GM18907 (cell line): ENCODE data around the gene SIGMAR1.
"Not testable (repeated sequence)": the region's sequence is repeated elsewhere in the genome, so short reads cannot be mapped to it uniquely, and the experiment has no call there.

ENCODE experiments used
- ATAC-seq: cut with Tn5 transposase; IDR thresholded peaks from one replicate; pipeline ENCODE4 v1.9.1; 2021; ENCODE audit warnings: mild to moderate bottlenecking, moderate library complexity; ENCODE audit not compliant: unreplicated experiment

Gene SIGMAR1

GRCh38 chr9:34655394-34655793, 17.8 kb upstream of the SIGMAR1 start:
- no peak for ATAC-seq

GRCh38 chr9:34654323-34655051, 16.9 kb upstream of the SIGMAR1 start:
- ATAC-seq, result no peak

- ATAC-seq, result no peak
Observed at GRCh38 chr9:34653151-34654072, 15.8 kb upstream of the SIGMAR1 start.

GRCh38 chr9:34652602-34653000, 15.0 kb upstream of the SIGMAR1 start:
- no peak for ATAC-seq

GRCh38 chr9:34651876-34652601, 14.5 kb upstream of the SIGMAR1 start, which contains the start of gene IL11RA:
TSS of gene IL11RA (plus strand) at chr9:34652185. CDS start at chr9:34655218, 3,033 bp downstream.
- ATAC-seq, result peak; percentile 46

- no peak for ATAC-seq
Observed at GRCh38 chr9:34651321-34651720, 13.7 kb upstream of the SIGMAR1 start.

GRCh38 chr9:34650816-34651215, 13.2 kb upstream of the SIGMAR1 start:
- ATAC-seq, result no peak

GRCh38 chr9:34648673-34649072, 11.1 kb upstream of the SIGMAR1 start:
- ATAC-seq, result no peak

GRCh38 chr9:34647651-34648050, 10.1 kb upstream of the SIGMAR1 start:
- ATAC-seq, result no peak

- ATAC-seq, result no peak
Observed at GRCh38 chr9:34647084-34647403, 9.5 kb upstream of the SIGMAR1 start.

- peak; percentile 88 for ATAC-seq
Observed at GRCh38 chr9:34646211-34647083, 8.9 kb upstream of the SIGMAR1 start, which contains the start of gene GALT. TSS of gene GALT (plus strand) at chr9:34646675. CDS start at chr9:34646705, 30 bp downstream.

- no peak for ATAC-seq
Observed at GRCh38 chr9:34644766-34645314, 7.3 kb upstream of the SIGMAR1 start.

GRCh38 chr9:34642679-34643078, 5.1 kb upstream of the SIGMAR1 start:
- no peak for ATAC-seq

GRCh38 chr9:34639322-34639721, 1.7 kb upstream of the SIGMAR1 start:
- not testable (repeated sequence) for ATAC-seq

- no peak for ATAC-seq
Observed at GRCh38 chr9:34638138-34638445, 505 bp upstream of the SIGMAR1 start.

- peak; percentile 2 for ATAC-seq
Observed at GRCh38 chr9:34636791-34637355, 714 bp downstream of the SIGMAR1 start.

GRCh38 chr9:34635556-34635955, 2.0 kb downstream of the SIGMAR1 start:
- ATAC-seq, result no peak

GRCh38 chr9:34634551-34635248, 2.9 kb downstream of the SIGMAR1 start:
- no peak for ATAC-seq

- ATAC-seq, result peak; percentile 36
Observed at GRCh38 chr9:34633851-34634550, 3.6 kb downstream of the SIGMAR1 start.
